GM12801 (cell line): Measurements from ENCODE around the gene KIF18B.

Experiments
- TF ChIP-seq, protein P1 (sequence below): IDR thresholded peaks from one replicate; pipeline ENCODE4 v1.5.1; 2011; ENCODE audit warnings: control low read depth; ENCODE audit not compliant: insufficient read length; ENCODE audit errors: extremely low read depth

The KIF18B gene

DNA sequence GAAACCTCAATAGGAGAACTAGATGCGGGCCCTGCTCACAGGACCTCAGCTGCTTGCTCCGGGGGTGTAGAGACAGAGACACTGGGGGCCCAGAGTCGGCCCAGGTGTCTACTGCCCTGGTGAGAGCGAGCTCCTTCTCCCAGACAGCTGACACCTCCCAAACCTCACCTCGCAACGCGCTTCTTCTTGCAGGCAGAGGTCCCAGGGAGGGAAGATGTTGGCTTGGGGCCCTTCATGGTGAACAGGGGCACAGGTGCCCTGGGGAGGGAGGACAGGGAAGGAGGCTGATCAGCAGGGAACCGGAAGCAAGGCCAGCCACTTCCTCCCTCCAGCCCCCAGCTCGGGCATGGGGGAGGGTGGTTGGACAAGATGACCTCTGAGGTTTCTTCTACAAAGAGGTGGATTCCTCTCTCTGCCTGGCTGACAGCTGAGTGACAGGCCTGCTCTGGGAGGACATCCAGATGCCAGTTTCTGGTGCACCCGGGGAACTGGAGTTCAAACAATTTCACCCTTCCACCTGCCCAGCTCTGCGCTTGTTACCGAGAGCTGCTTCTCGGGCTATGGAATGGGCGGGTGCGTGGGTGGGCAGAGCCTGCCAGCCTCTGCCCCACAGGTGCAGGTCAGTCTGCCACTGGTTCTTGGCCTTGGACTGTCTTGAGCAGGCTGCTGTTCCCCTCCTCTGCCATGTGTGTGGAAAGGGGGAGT is 20.6 kb downstream of the KIF18B start:
- TF ChIP-seq, protein P1, sequence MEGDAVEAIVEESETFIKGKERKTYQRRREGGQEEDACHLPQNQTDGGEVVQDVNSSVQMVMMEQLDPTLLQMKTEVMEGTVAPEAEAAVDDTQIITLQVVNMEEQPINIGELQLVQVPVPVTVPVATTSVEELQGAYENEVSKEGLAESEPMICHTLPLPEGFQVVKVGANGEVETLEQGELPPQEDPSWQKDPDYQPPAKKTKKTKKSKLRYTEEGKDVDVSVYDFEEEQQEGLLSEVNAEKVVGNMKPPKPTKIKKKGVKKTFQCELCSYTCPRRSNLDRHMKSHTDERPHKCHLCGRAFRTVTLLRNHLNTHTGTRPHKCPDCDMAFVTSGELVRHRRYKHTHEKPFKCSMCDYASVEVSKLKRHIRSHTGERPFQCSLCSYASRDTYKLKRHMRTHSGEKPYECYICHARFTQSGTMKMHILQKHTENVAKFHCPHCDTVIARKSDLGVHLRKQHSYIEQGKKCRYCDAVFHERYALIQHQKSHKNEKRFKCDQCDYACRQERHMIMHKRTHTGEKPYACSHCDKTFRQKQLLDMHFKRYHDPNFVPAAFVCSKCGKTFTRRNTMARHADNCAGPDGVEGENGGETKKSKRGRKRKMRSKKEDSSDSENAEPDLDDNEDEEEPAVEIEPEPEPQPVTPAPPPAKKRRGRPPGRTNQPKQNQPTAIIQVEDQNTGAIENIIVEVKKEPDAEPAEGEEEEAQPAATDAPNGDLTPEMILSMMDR, result no peak

DNA sequence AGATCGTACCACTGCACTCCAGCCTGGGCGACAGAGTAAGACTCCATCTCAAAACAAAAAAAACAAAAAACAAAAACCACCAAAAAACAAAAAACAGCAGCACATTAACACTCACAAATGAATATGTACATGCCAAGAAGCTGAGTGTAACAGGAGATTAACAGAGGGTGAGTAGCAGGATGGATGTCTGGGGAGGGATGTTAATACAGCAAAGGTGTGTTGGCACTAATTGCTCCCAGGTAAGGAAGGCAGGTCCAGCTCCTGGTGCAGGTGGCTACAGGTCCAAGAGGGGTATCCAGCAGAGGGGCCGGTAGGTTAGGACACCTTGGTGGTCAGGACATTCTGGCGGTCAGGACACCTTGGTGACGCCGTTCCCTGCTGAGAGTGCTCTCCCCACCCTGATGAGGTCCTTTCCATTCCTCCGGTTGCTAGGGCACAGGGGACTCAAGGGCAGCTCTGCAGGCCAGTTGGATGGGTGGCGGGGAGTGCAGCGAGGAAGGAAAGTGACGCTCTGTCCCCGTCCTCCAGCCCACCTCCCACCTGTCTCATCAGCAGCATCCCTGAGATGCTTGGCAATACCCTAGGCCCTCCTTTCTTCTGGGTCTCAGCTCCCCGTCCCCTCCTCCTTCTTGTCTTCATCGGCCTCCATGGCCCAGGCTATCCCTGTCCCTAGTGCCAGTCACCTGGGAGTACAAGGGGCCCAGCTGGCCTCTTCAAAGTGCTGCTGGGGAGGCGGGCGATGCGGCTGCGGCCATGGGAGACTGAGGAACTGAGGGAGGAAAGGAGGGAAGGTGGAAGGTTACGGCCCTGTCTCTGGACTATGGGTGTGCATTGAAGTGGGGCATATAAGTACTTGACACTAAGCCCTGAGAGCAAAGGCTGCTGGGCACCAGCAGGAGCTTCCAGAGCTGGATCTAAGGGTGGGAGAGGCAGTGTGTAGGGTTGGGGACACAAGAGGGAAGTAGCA is 21.6 kb downstream of the KIF18B start:
- TF ChIP-seq, protein P1, result no peak

DNA sequence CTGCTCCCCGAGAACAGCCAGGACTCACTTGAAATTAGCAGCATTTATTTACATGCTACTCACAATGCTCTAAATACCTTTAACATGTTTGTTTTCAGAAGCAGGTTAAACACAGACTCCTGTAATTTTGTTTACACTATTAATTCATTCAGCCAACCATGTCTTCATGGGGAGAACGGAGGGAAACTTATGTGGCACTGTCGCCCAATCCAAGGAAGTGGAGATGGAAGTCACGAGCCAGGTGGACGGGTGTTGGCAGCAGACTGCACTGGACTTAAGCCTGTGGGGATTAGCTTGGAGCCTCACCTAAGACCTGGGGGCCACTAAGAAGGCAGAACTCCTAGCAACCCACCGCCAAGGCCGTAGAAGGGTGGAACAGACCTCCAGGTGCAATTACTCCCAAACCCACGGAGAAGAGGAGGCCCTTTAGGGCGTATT is 23.4 kb downstream of the KIF18B start:
- TF ChIP-seq, protein P1, result no peak

DNA sequence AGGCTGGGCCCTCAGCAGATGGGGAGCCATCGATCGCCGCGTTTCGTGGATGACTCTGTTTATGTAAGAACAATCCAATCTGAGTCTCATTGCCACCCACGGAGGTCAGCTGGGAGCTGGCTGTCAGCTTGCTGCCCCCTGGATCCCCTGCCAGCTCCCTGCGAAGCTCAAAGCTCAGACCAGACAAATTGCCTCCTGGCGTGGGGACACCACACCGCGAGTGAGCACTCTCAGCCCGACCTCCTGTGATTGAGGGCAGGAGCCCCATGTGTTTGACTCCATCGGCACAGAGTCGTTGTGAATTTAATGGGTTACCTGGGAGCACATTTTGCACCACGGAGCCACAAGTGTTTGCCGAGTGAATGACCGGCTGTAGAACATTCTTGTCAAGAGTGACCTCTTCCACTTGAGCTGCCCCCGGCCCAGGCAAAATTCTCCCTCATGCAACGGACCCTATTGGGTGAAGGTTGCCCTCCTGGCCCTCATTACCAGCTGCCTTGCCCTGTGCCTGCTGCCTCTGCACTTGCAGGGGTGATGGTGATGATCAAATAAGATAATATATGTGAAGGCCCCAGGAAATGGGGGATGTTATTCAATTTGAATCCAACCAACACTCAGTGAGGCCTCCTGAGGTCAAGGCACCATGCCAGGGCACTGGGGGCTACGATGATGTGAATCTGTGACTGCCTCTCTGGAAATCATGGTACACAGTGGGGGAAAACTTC is 24.7 kb downstream of the KIF18B start:
- TF ChIP-seq, protein P1, result no peak

DNA sequence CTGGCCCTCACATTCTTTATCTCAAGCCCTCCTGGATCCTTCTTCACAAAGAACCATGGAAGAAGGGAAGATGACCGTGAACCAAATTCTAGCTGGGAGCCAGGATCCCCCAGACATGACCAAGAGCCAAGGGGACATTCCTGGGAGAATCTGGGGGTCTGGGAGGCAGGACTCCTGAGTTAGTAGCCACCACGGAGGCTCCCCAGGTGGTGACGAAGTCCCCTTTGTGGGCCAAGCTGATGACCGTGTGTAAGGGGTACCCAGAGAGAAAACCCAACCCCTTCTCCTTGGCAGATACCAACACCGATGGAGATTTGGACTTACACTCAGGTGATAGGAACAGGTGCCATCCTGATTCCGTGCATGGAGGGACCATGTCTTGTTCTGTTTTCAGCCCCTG is 25.4 kb downstream of the KIF18B start:
- TF ChIP-seq, protein P1, result no peak

DNA sequence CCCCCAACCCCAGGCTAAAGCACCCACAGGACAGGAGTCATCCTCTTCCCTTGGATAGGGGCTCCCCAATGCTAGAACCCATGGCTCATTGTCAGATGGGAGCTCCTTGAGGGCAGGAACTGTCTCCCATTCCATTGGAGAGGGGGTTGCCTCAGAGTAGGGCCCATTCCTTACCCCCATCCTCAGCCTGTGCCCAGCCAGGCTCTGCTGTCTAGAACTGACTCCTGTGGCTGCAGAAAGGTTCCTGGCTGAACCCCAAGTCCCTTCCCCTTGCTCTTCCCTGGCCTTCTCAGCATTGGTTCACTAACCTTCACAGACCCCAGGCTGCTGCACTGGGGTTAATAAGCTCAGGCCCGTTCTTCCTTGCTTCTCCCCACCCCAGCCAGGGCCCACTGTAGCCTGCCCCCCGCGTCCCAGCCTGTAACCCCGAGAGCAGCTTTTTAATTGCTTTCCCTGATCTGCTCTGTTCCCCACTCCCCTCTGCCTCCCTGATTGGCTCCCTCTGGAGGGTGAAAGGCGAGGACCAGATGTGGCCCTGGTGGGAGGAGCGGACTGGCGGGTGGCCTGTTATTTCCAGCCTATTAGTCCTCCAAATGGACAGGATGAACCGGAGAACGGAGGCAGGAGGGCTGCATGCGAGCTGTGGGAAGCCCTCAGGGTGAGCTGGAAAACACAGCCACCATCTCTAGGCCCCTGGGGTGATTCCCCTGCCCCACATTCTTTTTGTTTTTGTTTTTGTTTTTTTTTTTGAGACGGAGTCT is 26.3 kb downstream of the KIF18B start:
- TF ChIP-seq, protein P1, result no peak
